GM19467 (cell line): Measurements from ENCODE around the gene SYT1.

ENCODE experiments used
- ATAC-seq: cut with Tn5 transposase; IDR thresholded peaks from one replicate; pipeline ENCODE4 v1.9.1; 2021; ENCODE audit warnings: mild to moderate bottlenecking, moderate library complexity; ENCODE audit not compliant: unreplicated experiment

Gene SYT1

DNA sequence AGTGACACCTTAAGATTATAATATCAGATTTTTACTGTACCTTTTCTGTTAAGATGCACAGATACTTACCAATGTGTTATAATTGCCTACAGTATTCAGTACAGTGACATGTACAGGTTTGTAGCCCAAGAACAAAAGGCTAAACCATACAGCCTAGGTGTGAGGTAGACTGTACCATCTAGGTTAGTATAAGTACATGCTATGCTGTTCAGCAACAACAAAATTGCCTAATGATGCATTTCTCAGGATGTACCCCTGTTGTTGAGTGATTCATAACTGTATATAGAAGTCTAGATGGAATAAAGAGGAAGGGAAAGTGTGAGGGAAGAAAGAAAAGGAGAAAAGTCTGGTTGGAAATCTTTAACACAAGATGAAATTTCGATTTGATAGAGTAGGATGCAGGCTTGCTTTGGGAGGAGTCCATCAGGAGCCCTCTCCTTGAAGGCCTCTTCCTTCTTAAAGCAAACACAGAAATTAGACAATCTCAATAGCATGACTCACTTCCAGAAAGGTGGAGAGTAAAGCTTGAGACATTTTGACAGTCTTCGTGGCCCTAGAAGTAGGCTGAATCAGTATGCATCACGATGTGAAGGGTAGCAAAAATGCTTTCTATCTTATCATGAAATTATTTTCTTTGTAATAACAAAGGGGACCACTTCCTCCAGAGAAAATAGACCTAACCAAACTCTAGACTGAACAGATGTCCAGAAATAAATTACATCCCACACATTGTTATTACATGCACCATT is 191.5 kb downstream of the SYT1 start:
- no peak for ATAC-seq

DNA sequence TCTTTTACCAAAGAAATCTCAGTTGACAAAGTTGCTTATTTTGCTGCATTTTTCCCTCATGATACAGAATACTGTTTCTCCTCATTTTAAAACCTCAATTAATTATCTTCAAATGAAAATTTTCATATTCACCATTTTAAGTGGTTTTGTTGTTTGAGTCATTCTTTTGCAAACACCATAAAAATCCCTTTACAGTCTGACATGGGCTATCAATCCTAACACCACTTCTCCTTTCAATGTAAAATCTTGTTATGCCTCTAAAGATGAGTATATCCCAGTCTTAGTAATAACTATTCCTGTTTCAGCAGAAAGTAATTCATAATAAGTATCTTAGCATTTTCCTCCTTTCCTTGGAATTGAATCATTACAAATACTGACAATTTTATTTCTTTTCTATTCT is 192.2 kb downstream of the SYT1 start:
- ATAC-seq, result no peak

DNA sequence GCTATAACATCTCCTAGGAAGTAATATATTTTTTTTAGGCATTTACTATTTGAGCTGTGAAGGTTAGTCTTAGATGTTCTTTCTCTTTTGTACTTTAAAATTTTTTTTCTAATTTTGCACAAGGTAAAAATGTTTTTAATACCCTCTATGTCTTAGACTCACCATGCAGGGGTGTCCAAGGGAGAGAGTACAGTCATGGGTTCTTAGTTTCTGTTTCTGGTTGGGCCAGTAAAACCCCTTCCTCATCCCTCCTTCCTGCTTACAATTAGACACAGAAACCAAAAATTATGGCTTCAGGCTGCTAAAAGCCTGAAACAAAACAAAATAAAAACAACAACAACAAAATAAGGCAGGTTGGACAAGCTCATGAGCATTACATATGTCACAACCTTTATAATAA is 193.0 kb downstream of the SYT1 start:
- ATAC-seq, result peak; percentile 41

DNA sequence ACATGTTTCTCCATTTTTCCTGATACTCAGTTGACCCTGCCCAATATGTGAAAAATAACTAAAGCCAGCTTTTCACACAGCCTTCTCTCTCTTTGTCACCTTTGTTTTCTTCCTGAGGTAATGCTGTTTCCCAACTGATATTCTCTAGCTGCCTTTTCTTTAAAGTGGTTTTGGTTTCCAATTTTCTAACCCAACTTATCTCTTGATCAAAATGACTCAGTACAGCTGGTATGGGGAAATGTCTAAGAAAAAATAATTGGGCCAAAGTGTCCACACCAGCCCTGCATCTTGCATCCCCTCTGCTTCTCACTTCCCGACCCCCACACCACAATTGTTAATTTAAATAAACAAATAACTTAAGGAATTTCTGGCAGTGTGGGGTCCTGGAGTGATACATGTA is 193.8 kb downstream of the SYT1 start:
- ATAC-seq, result no peak

DNA sequence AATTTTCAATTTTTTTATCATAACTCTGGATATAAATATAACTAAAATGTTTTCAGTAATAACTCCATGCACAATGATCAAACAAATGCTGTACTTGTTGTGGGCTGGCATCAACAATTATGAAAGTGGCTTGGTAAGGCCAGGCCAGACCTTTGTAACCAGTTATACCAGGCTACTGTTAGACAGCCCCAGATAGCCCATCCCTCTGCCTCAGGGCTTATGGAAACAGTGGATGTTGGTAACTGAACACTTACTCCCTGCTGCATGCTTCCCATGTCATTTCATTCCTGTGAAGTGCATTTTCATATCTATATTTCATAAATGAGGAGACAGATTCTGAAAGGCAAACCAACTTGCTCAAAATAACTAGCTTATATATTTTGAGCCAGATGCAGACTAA is 195.0 kb downstream of the SYT1 start:
- no peak for ATAC-seq

DNA sequence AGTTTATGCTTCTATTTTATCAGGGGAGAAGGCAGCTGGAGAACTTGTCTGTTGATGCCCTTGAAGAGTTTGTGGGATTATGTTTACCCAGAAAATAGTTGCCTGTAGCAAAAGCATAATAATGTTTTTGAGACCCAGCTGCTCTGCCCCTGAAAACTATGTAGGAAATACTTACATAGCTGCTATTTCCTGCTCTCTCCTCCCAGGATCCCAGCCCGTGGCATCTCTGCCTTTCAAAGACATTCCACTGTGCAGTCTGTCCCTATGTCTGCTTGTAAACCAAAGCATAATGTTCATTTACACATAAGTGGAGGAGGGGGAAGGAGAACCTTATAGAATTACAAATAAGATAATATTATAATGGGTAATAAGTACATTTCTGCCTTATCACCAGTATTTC is 198.7 kb downstream of the SYT1 start:
- no peak for ATAC-seq

DNA sequence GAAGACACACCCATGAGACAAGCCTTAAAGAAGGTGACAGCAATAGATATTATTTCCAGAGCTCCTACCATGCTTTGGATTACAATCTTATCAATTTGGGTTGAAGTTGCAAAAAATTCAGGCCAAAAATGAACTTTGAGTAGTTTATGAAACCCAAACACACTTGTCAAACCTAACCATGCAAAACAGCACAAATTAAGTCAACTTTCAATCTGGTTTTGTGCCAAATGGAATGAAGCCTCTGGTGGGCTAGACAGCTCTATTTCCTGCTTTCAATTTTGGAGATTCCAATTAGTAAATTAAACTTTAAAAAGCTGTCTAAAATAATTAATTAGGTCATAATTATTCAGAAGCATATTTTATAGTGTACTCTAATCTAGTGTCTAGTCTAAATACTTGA is 203.4 kb downstream of the SYT1 start:
- no peak for ATAC-seq

DNA sequence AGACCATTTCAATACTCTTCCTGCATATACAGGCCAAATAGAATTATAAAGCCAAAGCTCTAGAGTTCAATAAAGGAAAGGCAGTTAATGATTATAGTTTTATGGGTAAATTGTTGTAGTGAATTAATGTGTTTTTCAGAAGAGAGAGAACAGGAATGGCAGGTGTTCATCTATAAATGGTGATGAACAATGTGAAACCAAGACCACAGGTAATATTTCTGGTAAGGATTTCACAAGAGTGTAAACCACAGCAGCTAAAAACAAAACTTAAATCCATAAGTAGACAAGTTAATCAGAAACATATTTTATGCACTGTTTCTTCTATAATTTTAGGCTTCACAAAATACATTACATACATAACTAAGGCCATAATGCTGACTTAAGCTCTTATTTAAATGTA is 204.4 kb downstream of the SYT1 start:
- ATAC-seq, result peak; percentile 98

DNA sequence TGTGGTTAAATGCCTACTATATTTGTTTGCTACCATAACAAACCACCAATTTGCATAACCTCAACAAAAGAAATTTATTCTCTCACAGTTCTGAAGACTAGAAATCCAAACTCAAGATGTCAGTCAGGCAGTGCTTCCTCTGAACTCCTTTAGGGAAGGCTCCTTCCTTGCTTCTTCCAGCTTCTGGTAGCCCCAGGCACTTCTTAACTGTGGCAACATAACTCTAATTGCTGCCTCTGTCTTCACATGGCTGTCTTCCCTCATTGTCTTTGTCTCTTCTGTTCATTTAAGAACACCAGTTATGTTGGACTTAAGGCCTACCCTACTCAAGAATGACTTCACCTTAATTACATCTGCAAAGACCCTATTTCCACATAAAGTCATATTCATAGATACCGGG is 206.9 kb downstream of the SYT1 start:
- ATAC-seq, result no peak

DNA sequence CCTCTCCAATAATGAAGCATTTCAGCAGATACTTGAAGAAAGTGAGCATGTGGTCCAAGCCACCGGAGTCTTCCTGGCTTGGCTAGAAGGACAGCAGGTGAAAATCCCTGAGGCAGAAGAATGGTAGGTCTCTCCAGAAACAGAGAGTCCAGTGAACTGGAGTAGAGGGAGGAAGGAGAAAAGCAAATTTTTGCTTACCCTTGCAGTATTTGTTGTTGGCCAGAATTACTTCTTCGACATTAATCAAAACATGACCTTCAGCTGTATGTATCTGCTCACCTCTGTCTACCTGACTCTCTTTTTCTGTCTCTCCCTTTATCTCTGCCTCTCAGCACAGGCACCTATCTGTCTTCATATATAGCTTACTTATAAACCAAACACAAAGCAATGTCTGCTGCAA is 208.9 kb downstream of the SYT1 start:
- ATAC-seq, result no peak

DNA sequence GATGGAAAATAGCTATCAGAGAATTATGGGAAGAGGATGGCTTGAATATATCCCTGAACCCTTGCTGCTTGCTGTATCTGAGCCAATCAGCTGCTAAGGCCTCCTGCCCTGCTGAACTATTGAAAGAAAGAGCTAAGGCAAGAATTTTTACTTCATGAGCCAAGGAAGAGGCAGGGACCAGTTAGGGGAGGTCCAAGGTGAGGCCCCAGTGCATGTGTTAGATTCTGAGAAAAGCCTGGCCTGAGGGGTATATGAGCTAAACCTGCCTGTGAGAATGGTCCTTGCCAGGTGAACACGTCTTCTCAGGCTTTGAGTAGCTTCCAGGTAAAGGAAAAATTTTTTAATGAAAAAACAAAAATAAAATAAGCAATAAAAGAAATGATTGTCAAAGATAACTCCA is 218.0 kb downstream of the SYT1 start:
- no peak for ATAC-seq

DNA sequence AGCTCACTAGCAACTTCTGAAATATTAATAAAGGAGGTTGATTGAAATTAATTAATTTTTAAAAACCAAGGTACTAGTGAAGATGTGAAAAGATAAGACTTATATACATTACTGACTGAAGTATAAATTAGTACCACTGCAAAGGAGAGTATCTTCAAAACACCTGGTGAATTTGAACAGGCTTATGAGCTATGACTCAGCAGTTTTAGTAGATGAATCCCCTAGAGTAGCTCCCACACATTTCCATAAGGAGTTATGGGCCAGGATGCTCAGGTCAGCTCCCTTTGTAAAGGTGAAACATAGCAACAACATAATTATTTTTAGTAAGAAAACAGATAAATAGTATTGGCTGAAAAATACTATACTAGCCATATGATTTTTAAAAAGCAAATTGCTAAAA is 218.6 kb downstream of the SYT1 start:
- ATAC-seq, result no peak

DNA sequence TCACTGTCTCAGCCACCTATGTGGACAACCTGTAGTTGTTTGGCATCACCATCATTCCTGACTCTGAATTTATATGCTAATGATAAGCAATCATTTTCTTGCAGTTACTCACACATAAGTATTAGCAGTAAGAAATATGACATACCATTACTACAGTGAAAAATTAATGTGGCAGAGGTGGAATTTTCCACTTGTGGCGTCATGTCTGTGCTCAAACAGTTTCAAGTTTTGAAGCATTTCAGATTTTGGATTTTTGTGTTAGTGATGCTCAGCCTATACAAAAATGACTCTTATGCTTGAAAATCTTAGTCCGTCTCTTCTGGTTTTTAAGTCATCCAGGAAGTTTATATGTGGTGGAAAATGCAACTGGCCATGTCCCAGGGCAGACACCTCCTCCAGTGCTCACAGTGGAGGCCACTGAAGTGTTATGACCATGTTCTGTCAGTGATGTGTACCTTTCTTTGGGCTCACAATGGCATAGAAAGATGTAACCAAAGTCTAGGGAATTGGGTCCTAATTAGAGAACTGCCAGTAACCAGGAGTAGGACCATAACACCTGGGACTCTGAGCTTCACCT is 220.6 kb downstream of the SYT1 start:
- ATAC-seq, result peak; percentile 44

DNA sequence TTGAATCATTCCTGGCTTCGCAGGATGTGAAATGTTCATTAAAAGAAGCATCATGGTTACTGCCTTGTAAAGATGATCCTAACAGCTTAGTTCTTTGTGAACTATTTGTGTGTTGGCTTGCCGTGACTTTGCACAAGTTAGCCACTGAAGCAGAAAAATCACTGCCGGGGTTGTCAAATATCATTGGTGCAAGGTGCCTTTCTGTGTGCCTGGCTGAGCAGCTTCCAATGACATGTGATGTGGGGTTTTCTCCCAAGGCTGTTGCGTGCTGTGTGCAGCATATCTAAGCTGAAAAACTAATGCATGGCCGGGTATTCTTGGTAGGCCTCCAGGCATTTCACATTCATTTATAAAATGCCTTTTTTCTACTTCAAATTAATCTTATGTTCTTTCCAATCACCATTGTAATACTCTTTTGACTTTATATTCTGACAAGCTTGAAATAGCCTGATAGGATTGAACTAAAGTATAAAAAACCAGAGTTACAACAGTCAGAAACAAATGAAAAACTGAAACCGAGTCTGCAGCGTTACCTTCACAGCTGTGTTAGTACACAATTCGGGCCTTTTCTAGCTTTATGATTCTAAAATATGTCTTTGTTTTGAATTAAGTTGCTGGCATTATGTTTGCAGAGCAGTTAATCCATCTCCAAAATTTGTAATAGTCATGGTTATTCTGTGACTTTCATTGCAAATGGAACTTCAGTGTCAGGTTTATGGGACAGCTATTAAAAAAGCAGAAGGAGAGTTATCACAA is 222.1 kb downstream of the SYT1 start:
- no peak for ATAC-seq

DNA sequence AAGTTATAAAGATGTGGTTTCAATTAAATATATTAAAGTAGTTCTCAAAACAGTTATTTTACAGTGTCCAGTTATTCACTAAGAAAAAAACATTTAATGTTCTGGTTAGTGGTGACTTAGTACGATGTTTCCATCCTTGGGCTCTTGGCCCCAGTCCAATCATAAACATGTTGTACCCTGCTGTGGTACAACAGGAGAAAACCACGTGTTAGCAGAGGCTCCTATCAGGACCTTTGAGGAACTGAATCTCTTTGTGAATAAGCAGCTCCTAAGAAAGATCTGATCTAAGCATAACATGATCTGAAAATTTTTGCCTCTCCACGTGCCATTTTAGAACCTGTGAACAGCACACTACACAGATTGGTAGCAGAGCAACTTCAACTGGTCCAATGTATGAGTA is 234.0 kb downstream of the SYT1 start:
- ATAC-seq, result no peak

DNA sequence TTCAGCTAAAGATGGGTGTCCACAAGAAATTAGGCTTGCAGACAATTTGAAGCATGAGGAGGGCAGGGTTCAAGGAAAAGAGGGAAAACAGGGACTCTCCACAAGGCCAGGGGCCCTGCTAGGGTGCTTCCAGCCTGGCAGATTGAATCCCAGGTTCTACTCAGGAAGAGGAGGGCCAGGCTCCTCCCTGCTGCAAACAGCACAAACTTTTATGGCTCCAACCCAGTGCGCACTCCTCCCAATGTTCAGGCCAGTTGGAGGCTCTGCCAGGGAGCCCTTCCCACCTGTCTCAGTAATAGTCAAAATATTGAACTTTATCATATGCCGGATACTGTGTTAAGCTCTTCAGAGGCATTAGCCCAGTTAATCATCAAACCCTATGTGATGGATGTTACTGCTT is 244.4 kb downstream of the SYT1 start:
- ATAC-seq, result no peak

DNA sequence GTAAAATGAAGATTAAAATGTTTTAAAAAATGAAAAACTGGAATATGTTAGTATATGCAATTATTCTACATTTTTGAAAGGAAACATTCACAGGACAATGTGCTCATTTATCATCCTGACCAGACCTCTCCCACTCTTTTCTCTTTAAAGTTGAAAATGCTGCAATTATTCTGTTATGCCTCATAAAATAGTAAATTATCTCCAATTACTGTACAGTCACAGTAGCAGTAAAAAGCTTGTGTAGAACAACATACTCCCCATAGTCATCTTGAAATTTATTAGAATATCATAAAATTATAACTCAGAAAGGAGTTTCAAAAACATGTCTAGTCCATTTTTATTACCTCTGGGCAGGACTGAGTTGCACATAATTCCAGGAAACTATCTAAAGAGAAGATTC is 250.3 kb downstream of the SYT1 start:
- ATAC-seq, result no peak

DNA sequence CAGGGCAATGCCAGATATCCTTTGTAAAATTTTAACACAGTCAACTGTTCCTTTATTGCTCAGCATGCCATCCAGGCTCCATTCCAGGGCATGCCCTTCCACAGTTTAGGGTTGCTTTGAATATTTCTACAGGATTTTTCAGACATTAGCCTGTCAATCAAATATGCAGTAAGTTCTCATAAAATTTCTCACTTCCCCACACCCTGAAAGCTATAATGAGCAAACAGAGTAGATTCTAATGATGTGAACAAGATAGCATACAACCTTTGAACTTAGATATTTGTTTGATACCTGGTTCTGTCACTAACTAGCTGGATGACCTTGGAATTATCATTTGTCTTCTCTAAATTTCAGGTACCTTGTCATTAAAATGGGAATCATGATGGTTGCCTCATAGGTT is 251.2 kb downstream of the SYT1 start:
- peak; percentile 61 for ATAC-seq

DNA sequence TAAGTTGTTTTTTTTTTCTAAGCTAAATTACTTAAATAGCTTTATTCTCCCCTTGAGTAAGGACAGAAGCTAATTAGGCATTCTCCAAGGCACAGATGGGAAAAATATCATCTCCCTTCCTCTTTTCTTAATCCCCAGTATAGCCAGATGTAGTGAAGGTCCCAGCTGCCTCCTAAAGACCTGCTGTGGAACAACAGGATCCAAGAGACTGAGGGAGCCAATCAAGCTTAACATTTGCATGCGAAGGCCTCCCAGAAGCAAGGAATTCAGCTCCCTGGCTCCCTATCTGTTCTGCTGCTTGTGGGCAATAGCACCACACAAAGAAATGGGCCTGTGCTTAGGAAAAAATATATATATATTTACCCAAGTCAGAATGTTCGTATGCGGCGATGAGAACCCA is 255.2 kb downstream of the SYT1 start:
- ATAC-seq, result no peak

DNA sequence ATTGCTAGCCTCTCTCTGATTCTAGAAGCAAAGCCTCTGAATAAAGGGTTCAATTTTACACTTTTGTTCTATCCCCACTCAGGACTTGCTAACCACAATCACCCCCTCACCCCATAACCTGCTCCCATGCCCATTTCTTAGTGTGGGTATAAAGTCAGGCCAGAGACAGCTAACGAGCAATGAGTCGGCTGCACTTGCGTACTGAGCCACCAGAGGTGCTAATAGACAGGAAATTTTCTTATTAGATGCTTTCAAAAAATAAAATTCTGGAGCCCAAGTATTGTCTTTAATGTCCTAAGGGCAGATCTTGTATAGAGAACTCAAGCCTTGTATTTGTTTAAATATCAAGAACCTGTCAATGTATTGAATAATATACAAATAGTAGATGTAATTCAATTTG is 256.9 kb downstream of the SYT1 start:
- ATAC-seq, result peak; percentile 67

DNA sequence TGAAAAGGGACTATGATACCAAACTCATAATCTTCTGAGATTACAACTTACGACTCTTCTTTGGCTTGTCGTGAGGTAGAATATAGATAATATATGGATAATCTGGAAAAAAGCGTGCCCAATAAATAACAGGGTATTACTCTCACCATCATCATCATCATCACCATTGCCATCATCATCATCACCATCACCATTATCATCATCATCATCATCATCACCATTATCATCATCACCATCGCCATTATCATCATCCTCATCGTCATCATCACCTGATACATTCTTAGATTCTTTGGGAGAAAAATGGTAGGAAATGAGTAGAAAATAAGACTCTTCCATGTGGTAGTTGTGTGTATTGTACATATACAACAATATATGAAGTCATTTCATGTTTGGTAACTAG is 259.8 kb downstream of the SYT1 start:
- ATAC-seq, result no peak

DNA sequence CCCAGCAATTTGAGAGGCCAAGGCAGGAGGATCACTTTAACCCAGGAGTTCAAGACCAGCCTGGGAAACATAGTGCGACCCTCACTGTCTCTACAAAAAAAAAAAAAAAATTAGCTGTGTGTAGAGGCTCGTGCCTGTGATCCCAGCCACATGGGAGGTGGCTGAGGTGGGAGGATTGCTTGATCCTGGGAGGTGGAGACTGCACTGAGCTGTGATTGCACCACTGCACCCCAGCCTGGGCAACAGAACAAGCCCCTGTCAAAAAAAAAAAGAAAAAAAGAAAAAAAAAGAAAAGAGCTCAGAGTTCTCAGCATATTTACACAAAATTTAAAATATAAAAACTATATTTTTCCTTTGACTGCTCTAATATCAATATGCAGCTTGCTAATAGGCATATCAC is 260.8 kb downstream of the SYT1 start:
- no peak for ATAC-seq
